ENCODE results near the gene OR2J2.
"Not testable (repeated sequence)": the region's sequence is repeated elsewhere in the genome, so short reads cannot be mapped to it uniquely, and the experiment has no call there.

OR2J2 gene

GRCh38 chr6:29200767-29201662, 30.3 kb downstream of the OR2J2 start:
- no peak overlapping the region for H3K4me3 ChIP-seq (ENCODE audit: low read depth, low read length)
- in situ Hi-C loops (cut with HindIII; ENCODE audit: low sequenced_read_pairs), result no loop called here
- no peak for TF ChIP-seq CTCF (IDR thresholded peaks at IDR 0.05; ENCODE audit: low read depth, low read length, missing control alignments)
- no peak for DNase-seq (ENCODE audit: low read depth)

GRCh38 chr6:29201966-29202365, 31.3 kb downstream of the OR2J2 start:
- DNase-seq (ENCODE audit: low read depth), result no peak
- TF ChIP-seq CTCF (IDR thresholded peaks at IDR 0.05; ENCODE audit: low read depth, low read length, missing control alignments), result no peak
- H3K4me3 ChIP-seq (ENCODE audit: low read depth, low read length), result no peak overlapping the region
- in situ Hi-C loops (cut with HindIII; ENCODE audit: low sequenced_read_pairs), result no loop called here

- DNase-seq (ENCODE audit: low read depth), result no peak
- in situ Hi-C loops (cut with HindIII; ENCODE audit: low sequenced_read_pairs), result no loop called here
- no peak overlapping the region for H3K4me3 ChIP-seq (ENCODE audit: low read depth, low read length)
- TF ChIP-seq CTCF (IDR thresholded peaks at IDR 0.05; ENCODE audit: low read depth, low read length, missing control alignments), result no peak
These were observed 40.8 kb downstream of the OR2J2 start for GRCh38 chr6:29211488-29211887.

- in situ Hi-C loops (cut with HindIII; ENCODE audit: low sequenced_read_pairs), result no loop called here
- no peak for DNase-seq (ENCODE audit: low read depth)
- no peak overlapping the region for H3K4me3 ChIP-seq (ENCODE audit: low read depth, low read length)
- no peak for TF ChIP-seq CTCF (IDR thresholded peaks at IDR 0.05; ENCODE audit: low read depth, low read length, missing control alignments)
These were observed 45.8 kb downstream of the OR2J2 start for GRCh38 chr6:29216528-29216927.

- in situ Hi-C loops (cut with HindIII; ENCODE audit: low sequenced_read_pairs); H3K4me3 ChIP-seq (ENCODE audit: low read depth, low read length): not testable (repeated sequence)
These were observed 46.5 kb downstream of the OR2J2 start for GRCh38 chr6:29217242-29217641.

GRCh38 chr6:29218056-29218455, 47.3 kb downstream of the OR2J2 start:
- H3K4me3 ChIP-seq (ENCODE audit: low read depth, low read length); in situ Hi-C loops (cut with HindIII; ENCODE audit: low sequenced_read_pairs); DNase-seq (ENCODE audit: low read depth): not testable (repeated sequence)

More at GRCh38 chr6:29217242-29217641, 46.5 kb downstream of the OR2J2 start:
- not testable (repeated sequence) for DNase-seq (ENCODE audit: low read depth)

Data from astrocyte of the cerebellum (primary cell).